Esophagus squamous epithelium (tissue), 4 donors: ENCODE results near the gene FGD1.

Source experiments
- CTCF ChIP-seq, 6 experiments: fragments of 450-650 bp in 4 of 6; fragments of 200-600 bp in 2 of 6; sonication (generic) in 2 of 6; IDR thresholded peaks; one replicate each; pipeline ENCODE4 v1.5.1; 2016 to 2019; ENCODE audit warnings: antibody characterized with exemption in 6 of 6, mild to moderate bottlenecking in 4 of 6, moderate library complexity in 4 of 6
- POLR2A ChIP-seq, 4 donors: fragments of 450-650 bp; IDR thresholded peaks; one replicate each; pipeline ENCODE4 v1.6.1; 2017; ENCODE audit warnings: antibody characterized with exemption in 4 of 4, mild to moderate bottlenecking in 4 of 4, moderate library complexity in 3 of 4

- TF ChIP-seq CTCF (IDR thresholded peaks at IDR 0.05) = no peak
- TF ChIP-seq POLR2A (IDR thresholded peaks at IDR 0.05) = no peak
These were observed 3.7 kb downstream of the FGD1 start for GRCh38 chrX:54492340-54492739.
